GM19238 (cell line): ENCODE data around the gene MINAR2.
A peak's percentile ranks its signal among the peaks of the same experiment; 100 is the strongest.

Experiments used
- DNase-seq: peaks from one replicate; pipeline ENCODE4 v3.0.0; 2011; ENCODE audit warnings: low spot score; ENCODE audit not compliant: insufficient read length

Gene MINAR2

GRCh38 chr5:129771058-129771838 is 23.4 kb downstream of the MINAR2 start:
- DNase-seq, result peak; percentile 1

GRCh38 chr5:129773376-129773775 is 25.5 kb downstream of the MINAR2 start:
- DNase-seq, result no peak

- DNase-seq, result no peak
These were observed 33.7 kb downstream of the MINAR2 start for GRCh38 chr5:129781594-129781993.

GRCh38 chr5:129803403-129803802 is 55.5 kb downstream of the MINAR2 start:
- no peak for DNase-seq

GRCh38 chr5:129804705-129805104 is 56.8 kb downstream of the MINAR2 start:
- DNase-seq, result no peak

GRCh38 chr5:129807162-129807814 is 59.4 kb downstream of the MINAR2 start:
- DNase-seq, result no peak
